Kidney epithelial cell (primary cell): Measurements from ENCODE around the gene GLT8D1. TPM values are rescaled to one million over a fixed set of nuclear protein-coding genes. Genes with fewer than 3 reads are reported as not detected.

Experiments
- DNase-seq: peaks from one replicate; pipeline ENCODE4 v3.0.0-alpha.2; 2010; ENCODE audit warnings: low read depth
- H3K27me3 ChIP-seq: 2 replicates; pipeline ENCODE4 v1.6.0; 2011; ENCODE audit warnings: low read length; ENCODE audit not compliant: control insufficient read depth, insufficient read depth
- H3K36me3 ChIP-seq: 2 replicates; pipeline ENCODE4 v1.5.1; 2011; ENCODE audit warnings: low read length; ENCODE audit not compliant: control insufficient read depth, insufficient read depth
- H3K4me3 ChIP-seq: 2 replicates; pipeline ENCODE4 v1.5.1; 2011; ENCODE audit warnings: low read depth, mild to moderate bottlenecking, control low read depth, low read length
- CTCF ChIP-seq: IDR thresholded peaks from 2 replicates; pipeline ENCODE4 v1.5.1; 2011; ENCODE audit warnings: mild to moderate bottlenecking, moderate library complexity, low read length, control low read depth, inconsistent platforms; ENCODE audit not compliant: insufficient read depth, poor library complexity, severe bottlenecking
- total RNA-seq: library from RNA; depleted of rRNA; stranded (reverse); fragments of >200 nt; gene quantifications from 2 replicates; pipeline ENCODE4 v1.2.3, GENCODE V29; 2015

Gene GLT8D1
- total RNA-seq, 1 donor from 2014 or later: 40.9 TPM

GRCh38 chr3:52695798-52696671, 9.6 kb downstream of the GLT8D1 start:
- TF ChIP-seq CTCF: no peak
- Histone ChIP-seq H3K36me3 (peaks cover 2% of the 10 kb centered on the region), H3K27me3 (no peaks in the 10 kb centered on the region), H3K4me3 (no peak overlapping the region)
- no peak for DNase-seq

- no peak for TF ChIP-seq CTCF
- DNase-seq: no peak
- no peaks in the 10 kb centered on the region for H3K27me3 ChIP-seq
- H3K36me3 ChIP-seq: peaks cover 4% of the 10 kb centered on the region
- H3K4me3 ChIP-seq: no peak overlapping the region
Measured at GRCh38 chr3:52694528-52695189, 10.9 kb downstream of the GLT8D1 start.

GRCh38 chr3:52693071-52693470, 12.5 kb downstream of the GLT8D1 start:
- H3K27me3 ChIP-seq: no peaks in the 10 kb centered on the region
- H3K4me3 ChIP-seq: no peak overlapping the region
- TF ChIP-seq CTCF: no peak
- DNase-seq: no peak
- H3K36me3 ChIP-seq: peaks cover 7% of the 10 kb centered on the region

GRCh38 chr3:52690560-52690959, 15.0 kb downstream of the GLT8D1 start:
- Histone ChIP-seq H3K4me3 (no peak overlapping the region), H3K36me3 (peaks cover 9% of the 10 kb centered on the region), H3K27me3 (no peaks in the 10 kb centered on the region)
- DNase-seq: no peak
- TF ChIP-seq CTCF: no peak

GRCh38 chr3:52689151-52689550, 16.4 kb downstream of the GLT8D1 start:
- DNase-seq: no peak
- Histone ChIP-seq H3K4me3 (no peak overlapping the region), H3K36me3 (peaks cover 8% of the 10 kb centered on the region), H3K27me3 (no peaks in the 10 kb centered on the region)
- no peak for TF ChIP-seq CTCF
